ENCODE measurements around the gene ATXN1.

ATXN1 gene

DNA sequence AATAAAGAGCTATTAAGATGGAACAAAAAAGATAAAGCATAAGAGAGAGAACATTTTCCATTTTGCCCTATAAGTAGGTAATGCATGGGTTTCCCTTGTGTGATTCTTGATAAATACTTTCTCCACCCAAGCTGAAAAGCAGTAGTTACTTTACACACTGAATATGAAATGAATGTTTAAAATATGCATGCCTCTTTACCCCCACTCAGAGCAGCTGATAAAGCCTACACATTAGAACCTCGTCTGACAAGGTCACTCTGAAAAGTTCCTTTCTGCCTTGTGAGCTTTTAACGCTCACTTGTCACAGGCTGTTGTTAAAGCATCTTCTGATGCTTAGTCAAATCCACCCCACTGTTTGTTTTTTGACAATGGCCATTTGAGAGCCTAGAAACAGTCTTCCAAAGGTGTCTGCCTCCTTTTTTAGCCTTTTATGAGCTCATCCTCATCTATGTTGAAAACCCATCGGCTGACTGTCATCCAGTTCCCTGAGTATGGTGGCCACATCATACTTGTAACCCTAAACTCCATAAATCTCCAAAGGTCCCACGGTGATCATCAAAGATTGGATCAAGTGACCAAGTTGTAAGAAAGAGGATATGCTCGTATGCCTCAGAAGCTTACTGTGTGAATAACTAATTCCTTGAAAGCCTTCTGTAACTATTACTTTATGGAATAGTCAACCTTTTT is 102.8 kb downstream of the ATXN1 start:
- no peak overlapping the region for H3K27ac ChIP-seq (replicated peaks)
- no peak overlapping the region for H3K4me3 ChIP-seq (replicated peaks; ENCODE audit: insufficient read depth, low read length)
- TF ChIP-seq GABPA (IDR thresholded peaks at IDR 0.05; ENCODE audit: low read depth) (no peak), POLR2AphosphoS5 (IDR thresholded peaks at IDR 0.05; ENCODE audit: low read depth) (no peak), SPI1 (IDR thresholded peaks at IDR 0.05; ENCODE audit: borderline replicate concordance, low read depth) (no peak)
- TF ChIP-seq, protein P1, sequence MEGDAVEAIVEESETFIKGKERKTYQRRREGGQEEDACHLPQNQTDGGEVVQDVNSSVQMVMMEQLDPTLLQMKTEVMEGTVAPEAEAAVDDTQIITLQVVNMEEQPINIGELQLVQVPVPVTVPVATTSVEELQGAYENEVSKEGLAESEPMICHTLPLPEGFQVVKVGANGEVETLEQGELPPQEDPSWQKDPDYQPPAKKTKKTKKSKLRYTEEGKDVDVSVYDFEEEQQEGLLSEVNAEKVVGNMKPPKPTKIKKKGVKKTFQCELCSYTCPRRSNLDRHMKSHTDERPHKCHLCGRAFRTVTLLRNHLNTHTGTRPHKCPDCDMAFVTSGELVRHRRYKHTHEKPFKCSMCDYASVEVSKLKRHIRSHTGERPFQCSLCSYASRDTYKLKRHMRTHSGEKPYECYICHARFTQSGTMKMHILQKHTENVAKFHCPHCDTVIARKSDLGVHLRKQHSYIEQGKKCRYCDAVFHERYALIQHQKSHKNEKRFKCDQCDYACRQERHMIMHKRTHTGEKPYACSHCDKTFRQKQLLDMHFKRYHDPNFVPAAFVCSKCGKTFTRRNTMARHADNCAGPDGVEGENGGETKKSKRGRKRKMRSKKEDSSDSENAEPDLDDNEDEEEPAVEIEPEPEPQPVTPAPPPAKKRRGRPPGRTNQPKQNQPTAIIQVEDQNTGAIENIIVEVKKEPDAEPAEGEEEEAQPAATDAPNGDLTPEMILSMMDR (IDR thresholded peaks at IDR 0.05; ENCODE audit: insufficient read depth, low read length) = no peak
- TF ChIP-seq, protein P2, sequence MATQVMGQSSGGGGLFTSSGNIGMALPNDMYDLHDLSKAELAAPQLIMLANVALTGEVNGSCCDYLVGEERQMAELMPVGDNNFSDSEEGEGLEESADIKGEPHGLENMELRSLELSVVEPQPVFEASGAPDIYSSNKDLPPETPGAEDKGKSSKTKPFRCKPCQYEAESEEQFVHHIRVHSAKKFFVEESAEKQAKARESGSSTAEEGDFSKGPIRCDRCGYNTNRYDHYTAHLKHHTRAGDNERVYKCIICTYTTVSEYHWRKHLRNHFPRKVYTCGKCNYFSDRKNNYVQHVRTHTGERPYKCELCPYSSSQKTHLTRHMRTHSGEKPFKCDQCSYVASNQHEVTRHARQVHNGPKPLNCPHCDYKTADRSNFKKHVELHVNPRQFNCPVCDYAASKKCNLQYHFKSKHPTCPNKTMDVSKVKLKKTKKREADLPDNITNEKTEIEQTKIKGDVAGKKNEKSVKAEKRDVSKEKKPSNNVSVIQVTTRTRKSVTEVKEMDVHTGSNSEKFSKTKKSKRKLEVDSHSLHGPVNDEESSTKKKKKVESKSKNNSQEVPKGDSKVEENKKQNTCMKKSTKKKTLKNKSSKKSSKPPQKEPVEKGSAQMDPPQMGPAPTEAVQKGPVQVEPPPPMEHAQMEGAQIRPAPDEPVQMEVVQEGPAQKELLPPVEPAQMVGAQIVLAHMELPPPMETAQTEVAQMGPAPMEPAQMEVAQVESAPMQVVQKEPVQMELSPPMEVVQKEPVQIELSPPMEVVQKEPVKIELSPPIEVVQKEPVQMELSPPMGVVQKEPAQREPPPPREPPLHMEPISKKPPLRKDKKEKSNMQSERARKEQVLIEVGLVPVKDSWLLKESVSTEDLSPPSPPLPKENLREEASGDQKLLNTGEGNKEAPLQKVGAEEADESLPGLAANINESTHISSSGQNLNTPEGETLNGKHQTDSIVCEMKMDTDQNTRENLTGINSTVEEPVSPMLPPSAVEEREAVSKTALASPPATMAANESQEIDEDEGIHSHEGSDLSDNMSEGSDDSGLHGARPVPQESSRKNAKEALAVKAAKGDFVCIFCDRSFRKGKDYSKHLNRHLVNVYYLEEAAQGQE (IDR thresholded peaks at IDR 0.05; ENCODE audit: insufficient replicate concordance, low read depth) = no peak
- DNase-seq (ENCODE audit: low read depth in 1 of 2, low spot score in 1 of 2) = no peak
- no peaks in the 10 kb centered on the region for H3K27me3 ChIP-seq (ENCODE audit: insufficient read depth, poor library complexity, severe bottlenecking)

DNA sequence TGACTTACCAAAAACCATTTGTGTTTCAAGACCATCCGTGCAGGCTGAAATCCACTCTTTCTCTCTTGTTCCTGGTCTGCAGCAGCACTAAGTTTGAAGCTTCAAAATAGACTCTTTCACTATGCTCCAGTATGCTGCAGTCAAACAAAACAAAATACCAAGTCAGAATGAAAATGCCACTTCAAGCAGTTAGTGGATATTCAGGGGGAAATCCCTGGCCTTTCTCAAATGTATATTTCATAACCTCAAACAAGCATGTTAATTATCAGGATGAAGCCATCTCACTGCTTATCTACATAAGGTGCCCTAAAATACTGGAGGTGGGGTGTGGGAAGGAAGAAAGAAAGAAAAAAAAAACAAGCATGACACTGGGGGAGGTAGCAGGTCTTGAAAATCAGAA is 103.5 kb downstream of the ATXN1 start:
- no peak overlapping the region for H3K4me3 ChIP-seq (replicated peaks; ENCODE audit: insufficient read depth, low read length)
- H3K27ac ChIP-seq (replicated peaks) = no peak overlapping the region
- no peaks in the 10 kb centered on the region for H3K27me3 ChIP-seq (ENCODE audit: insufficient read depth, poor library complexity, severe bottlenecking)
- TF ChIP-seq, protein P1 (IDR thresholded peaks at IDR 0.05; ENCODE audit: insufficient read depth, low read length) = no peak
- no peak for TF ChIP-seq POLR2AphosphoS5 (IDR thresholded peaks at IDR 0.05; ENCODE audit: low read depth)
- no peak for DNase-seq (ENCODE audit: low read depth in 1 of 2, low spot score in 1 of 2)

DNA sequence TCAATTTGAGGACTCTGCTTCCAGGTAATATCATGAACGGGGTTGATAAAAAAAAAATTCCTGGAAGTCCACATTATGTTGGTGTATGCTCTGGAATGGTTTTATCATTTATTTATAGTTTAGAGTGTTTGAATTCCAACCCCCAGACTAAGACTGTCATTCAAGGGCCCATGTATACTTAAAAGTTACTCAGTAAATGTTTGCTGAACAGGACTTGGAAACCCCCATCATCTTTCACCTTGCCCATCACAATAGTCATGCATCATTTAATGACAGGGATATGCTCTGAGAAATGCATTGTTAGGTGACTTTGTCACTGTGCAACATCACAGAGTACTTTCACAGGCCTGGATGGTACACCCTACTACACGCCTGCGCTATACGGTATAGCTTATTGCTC is 104.8 kb downstream of the ATXN1 start:
- TF ChIP-seq POLR2AphosphoS5 (IDR thresholded peaks at IDR 0.05; ENCODE audit: low read depth) (no peak), GABPA (IDR thresholded peaks at IDR 0.05; ENCODE audit: low read depth) (no peak), SPI1 (IDR thresholded peaks at IDR 0.05; ENCODE audit: borderline replicate concordance, low read depth) (no peak)
- TF ChIP-seq, protein P2 (IDR thresholded peaks at IDR 0.05; ENCODE audit: insufficient replicate concordance, low read depth) = no peak
- TF ChIP-seq, protein P1 (IDR thresholded peaks at IDR 0.05; ENCODE audit: insufficient read depth, low read length) = no peak
- no peak for DNase-seq (ENCODE audit: low read depth in 1 of 2, low spot score in 1 of 2)
- H3K27ac ChIP-seq (replicated peaks) = no peak overlapping the region
- H3K27me3 ChIP-seq (ENCODE audit: insufficient read depth, poor library complexity, severe bottlenecking) = no peaks in the 10 kb centered on the region
- H3K4me3 ChIP-seq (replicated peaks; ENCODE audit: insufficient read depth, low read length) = no peak overlapping the region

DNA sequence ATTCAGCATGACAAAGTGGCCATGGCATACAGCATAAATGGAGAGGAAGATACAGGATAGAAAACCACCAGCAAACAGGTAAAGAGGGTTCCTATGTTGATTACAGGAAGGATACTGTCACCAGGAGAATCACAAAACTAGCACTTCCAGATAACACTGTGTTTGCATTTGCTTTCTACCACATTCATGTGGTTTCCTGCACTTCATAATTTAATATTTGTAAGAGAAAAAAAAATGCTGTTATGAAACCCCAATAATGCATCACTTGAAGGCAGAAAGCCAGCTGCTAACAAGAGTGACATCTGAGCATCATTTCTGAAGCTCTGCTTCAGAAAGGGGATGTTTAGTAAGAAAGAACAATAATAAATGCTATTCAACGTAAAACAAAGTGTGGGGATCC is 106.6 kb downstream of the ATXN1 start:
- Histone ChIP-seq H3K27me3 (ENCODE audit: insufficient read depth, poor library complexity, severe bottlenecking) (no peaks in the 10 kb centered on the region), H3K4me3 (replicated peaks; ENCODE audit: insufficient read depth, low read length) (no peak overlapping the region), H3K27ac (replicated peaks) (no peak overlapping the region)
- TF ChIP-seq SPI1 (IDR thresholded peaks at IDR 0.05; ENCODE audit: borderline replicate concordance, low read depth) (no peak), POLR2AphosphoS5 (IDR thresholded peaks at IDR 0.05; ENCODE audit: low read depth) (no peak), GABPA (IDR thresholded peaks at IDR 0.05; ENCODE audit: low read depth) (no peak)
- TF ChIP-seq, protein P1 (IDR thresholded peaks at IDR 0.05; ENCODE audit: insufficient read depth, low read length) = no peak
- TF ChIP-seq, protein P2 (IDR thresholded peaks at IDR 0.05; ENCODE audit: insufficient replicate concordance, low read depth) = no peak
- DNase-seq (ENCODE audit: low read depth in 1 of 2, low spot score in 1 of 2) = no peak

Measured in HL-60 (cell line).